Tibial artery (tissue), 4 donors: Measurements from ENCODE around the gene FGD4.

Experiments used
- DNase-seq, 2 donors: peaks; one replicate each; pipeline ENCODE4 v3.0.0-alpha.2; 2019
- H3K27ac ChIP-seq, 2 donors: fragments of 200-600 bp; sonication (generic) in 1 of 2; 1 replicate in 1 of 2; 2 replicates in 1 of 2; pipeline ENCODE4 v1.5.1; 2018 to 2019; ENCODE audit warnings: mild to moderate bottlenecking in 1 of 2
- H3K27me3 ChIP-seq, 2 donors: fragments of 200-600 bp; sonication (generic) in 1 of 2; one replicate each; pipeline versions ENCODE4 v1.5.1 to v1.6.0; 2016 to 2019
- H3K36me3 ChIP-seq, 3 donors: fragments of 200-600 bp; sonication (generic) in 2 of 3; one replicate each; pipeline ENCODE4 v1.5.1; 2016 to 2019; ENCODE audit warnings: mild to moderate bottlenecking in 2 of 3
- H3K4me1 ChIP-seq, 4 donors: fragments of 200-600 bp; sonication (generic) in 2 of 4; 1 replicate in 3 of 4; 2 replicates in 1 of 4; pipeline ENCODE4 v1.5.1; 2016 to 2019
- H3K4me3 ChIP-seq, 2 donors: fragments of 200-600 bp; sonication (generic) in 1 of 2; 1 replicate in 1 of 2; 2 replicates in 1 of 2; pipeline ENCODE4 v1.5.1; 2018 to 2019; ENCODE audit warnings: mild to moderate bottlenecking in 2 of 2
- H3K9me3 ChIP-seq, 3 donors: fragments of 200-600 bp; sonication (generic) in 1 of 3; one replicate each; pipeline ENCODE4 v1.5.1; 2016 to 2019
- CTCF ChIP-seq, 2 experiments: fragments of 200-600 bp in 1 of 2; fragments of 450-650 bp in 1 of 2; IDR thresholded peaks; one replicate each; pipeline ENCODE4 v1.5.1; 2017 to 2019; ENCODE audit warnings: antibody characterized with exemption in 2 of 2, mild to moderate bottlenecking in 1 of 2, moderate library complexity in 1 of 2
- intact Hi-C: fragments of 100-400 bp; cut with DNase I; formaldehyde crosslinking; loops from one replicate; pipeline ENCODE4 v1.15.0; 2023; ENCODE audit warnings: low total_unique reads

The FGD4 gene

GRCh38 chr12:32454866-32455265, 55.5 kb downstream of the FGD4 start:
- H3K4me1 ChIP-seq: peaks cover 0 to 44% (median 19%) of the 10 kb centered on the region in 4 donors
- H3K36me3 ChIP-seq: no peaks in the 10 kb centered on the region
- no peaks in the 10 kb centered on the region for H3K9me3 ChIP-seq
- no peak for TF ChIP-seq CTCF (IDR thresholded peaks at IDR 0.05)
- intact Hi-C loops: loop anchor here (5.0 to 10.0 kb wide), 2 partner anchors 80 to 202 kb away; no protein-coding TSS in a partner anchor
- no peak overlapping the region for H3K27ac ChIP-seq
- H3K4me3 ChIP-seq: no peak overlapping the region
- no peak for DNase-seq
- H3K27me3 ChIP-seq: no peaks in the 10 kb centered on the region

- H3K27me3 ChIP-seq: no peaks in the 10 kb centered on the region
Measured at GRCh38 chr12:32455607-32456071, 56.3 kb downstream of the FGD4 start.

GRCh38 chr12:32457251-32458025, 58.1 kb downstream of the FGD4 start:
- no peaks in the 10 kb centered on the region for H3K36me3 ChIP-seq
- H3K27me3 ChIP-seq: no peaks in the 10 kb centered on the region
- no peak for TF ChIP-seq CTCF (IDR thresholded peaks at IDR 0.05)
- DNase-seq: no peak
- H3K9me3 ChIP-seq: no peaks in the 10 kb centered on the region
- intact Hi-C loops: loop anchor here (5.0 to 10.0 kb wide), 2 partner anchors 77 to 200 kb away; no protein-coding TSS in a partner anchor
- H3K4me1 ChIP-seq: peaks cover 0 to 56% (median 19%) of the 10 kb centered on the region in 4 donors
- no peak overlapping the region for H3K4me3 ChIP-seq
- H3K27ac ChIP-seq: peak overlapping the region; percentile 15 to 40

More at GRCh38 chr12:32455607-32456071, 56.3 kb downstream of the FGD4 start:
- peak overlapping the region; percentile 15 to 40 for H3K27ac ChIP-seq
- DNase-seq: no peak
- intact Hi-C loops: loop anchor here (5.0 to 10.0 kb wide), 2 partner anchors 79 to 202 kb away; no protein-coding TSS in a partner anchor
- peaks cover 0 to 44% (median 19%) of the 10 kb centered on the region in 4 donors for H3K4me1 ChIP-seq
- H3K9me3 ChIP-seq: no peaks in the 10 kb centered on the region
- TF ChIP-seq CTCF (IDR thresholded peaks at IDR 0.05): peak; percentile 53 to 80
- peak overlapping the region; percentile 15 to 30 for H3K4me3 ChIP-seq
- no peaks in the 10 kb centered on the region for H3K36me3 ChIP-seq

GRCh38 chr12:32460638-32461037, 61.3 kb downstream of the FGD4 start:
- intact Hi-C loops: no loop called here
- TF ChIP-seq CTCF (IDR thresholded peaks at IDR 0.05): no peak
- no peak overlapping the region for H3K4me3 ChIP-seq
- H3K27ac ChIP-seq: no peak overlapping the region
- no peaks in the 10 kb centered on the region for H3K9me3 ChIP-seq
- no peaks in the 10 kb centered on the region for H3K27me3 ChIP-seq
- H3K4me1 ChIP-seq: peaks cover 0 to 45% (median 18%) of the 10 kb centered on the region in 4 donors
- H3K36me3 ChIP-seq: no peaks in the 10 kb centered on the region
- DNase-seq: no peak

- Histone ChIP-seq H3K27me3 (no peaks in the 10 kb centered on the region), H3K4me1 (peaks cover 0 to 24% (median 5%) of the 10 kb centered on the region in 4 donors), H3K4me3 (no peak overlapping the region), H3K9me3 (no peaks in the 10 kb centered on the region), H3K36me3 (no peaks in the 10 kb centered on the region), H3K27ac (no peak overlapping the region)
- DNase-seq: no peak
- no peak for TF ChIP-seq CTCF (IDR thresholded peaks at IDR 0.05)
- intact Hi-C loops: no loop called here
Measured at GRCh38 chr12:32462908-32463307, 63.5 kb downstream of the FGD4 start.
